ENCODE results near the gene EXOC8. TPM values are rescaled to one million over a fixed set of nuclear protein-coding genes. Genes with fewer than 3 reads are reported as not detected.

The EXOC8 gene
- total RNA-seq, 2 donors from 2014 or later = 10.6 to 12.9 TPM

DNA sequence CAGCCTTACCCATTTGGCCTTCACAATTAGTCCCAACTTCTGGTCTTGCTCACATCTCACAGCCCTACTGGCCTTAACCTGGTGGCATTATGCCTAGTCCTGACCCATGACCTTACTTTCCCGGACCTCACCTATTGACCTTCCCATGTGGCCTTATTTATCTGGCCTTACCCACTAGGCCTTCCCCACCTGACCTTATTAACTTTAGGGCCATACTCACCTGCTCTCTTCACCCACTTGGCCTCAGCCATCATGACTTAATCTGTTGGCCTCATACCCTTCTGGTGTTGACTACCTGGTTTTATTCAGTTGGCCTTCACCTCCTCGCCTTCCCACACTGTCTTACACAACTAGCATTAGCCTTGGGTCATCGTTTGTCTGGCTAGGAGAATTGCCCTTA, 35.7 kb downstream of the EXOC8 start:
- Histone ChIP-seq H3K9me3 (no peaks in the 10 kb centered on the region), H3K36me3 (replicated peaks in 1 of 2; ENCODE audit: insufficient read depth in 1 of 2, low read depth in 2 of 2) (no peaks in the 10 kb centered on the region), H3K4me3 (no peak overlapping the region), H3K27me3 (no peaks in the 10 kb centered on the region), H3K4me1 (no peaks in the 10 kb centered on the region), H3K27ac (no peak overlapping the region)
- intact Hi-C loops (cut with DNase I) = no loop called here
- WGBS, 2 donors = 87 to 96% methylated on average over 3 of the region's 3 CpGs
- TF ChIP-seq POLR2A (IDR thresholded peaks at IDR 0.05) = no peak
- TF ChIP-seq, protein P1, sequence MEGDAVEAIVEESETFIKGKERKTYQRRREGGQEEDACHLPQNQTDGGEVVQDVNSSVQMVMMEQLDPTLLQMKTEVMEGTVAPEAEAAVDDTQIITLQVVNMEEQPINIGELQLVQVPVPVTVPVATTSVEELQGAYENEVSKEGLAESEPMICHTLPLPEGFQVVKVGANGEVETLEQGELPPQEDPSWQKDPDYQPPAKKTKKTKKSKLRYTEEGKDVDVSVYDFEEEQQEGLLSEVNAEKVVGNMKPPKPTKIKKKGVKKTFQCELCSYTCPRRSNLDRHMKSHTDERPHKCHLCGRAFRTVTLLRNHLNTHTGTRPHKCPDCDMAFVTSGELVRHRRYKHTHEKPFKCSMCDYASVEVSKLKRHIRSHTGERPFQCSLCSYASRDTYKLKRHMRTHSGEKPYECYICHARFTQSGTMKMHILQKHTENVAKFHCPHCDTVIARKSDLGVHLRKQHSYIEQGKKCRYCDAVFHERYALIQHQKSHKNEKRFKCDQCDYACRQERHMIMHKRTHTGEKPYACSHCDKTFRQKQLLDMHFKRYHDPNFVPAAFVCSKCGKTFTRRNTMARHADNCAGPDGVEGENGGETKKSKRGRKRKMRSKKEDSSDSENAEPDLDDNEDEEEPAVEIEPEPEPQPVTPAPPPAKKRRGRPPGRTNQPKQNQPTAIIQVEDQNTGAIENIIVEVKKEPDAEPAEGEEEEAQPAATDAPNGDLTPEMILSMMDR (IDR thresholded peaks at IDR 0.05) = no peak
- no peak for DNase-seq
- ATAC-seq = no peak

DNA sequence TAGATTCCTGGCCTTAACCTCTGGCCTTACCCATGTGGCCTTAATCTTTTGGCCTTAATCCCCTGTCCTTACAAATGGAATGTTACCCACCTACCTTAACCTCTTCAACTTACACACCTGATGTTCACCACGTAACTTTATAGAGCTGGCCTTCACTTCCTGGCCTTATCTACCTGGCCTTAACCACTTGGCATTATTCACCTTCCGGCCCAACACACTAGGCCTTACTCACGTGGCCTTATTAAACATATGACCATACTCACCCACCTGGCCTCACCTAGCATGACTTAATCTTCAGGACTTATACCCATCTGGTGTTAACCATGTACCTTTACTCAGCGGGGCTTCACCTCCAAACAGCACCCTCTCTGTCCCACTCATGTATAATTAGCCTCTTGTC, 41.7 kb downstream of the EXOC8 start:
- intact Hi-C loops (cut with DNase I) = no loop called here
- no peak for TF ChIP-seq POLR2A (IDR thresholded peaks at IDR 0.05)
- TF ChIP-seq, protein P1 (IDR thresholded peaks at IDR 0.05) = no peak
- H3K36me3 ChIP-seq (replicated peaks in 1 of 2; ENCODE audit: insufficient read depth in 1 of 2, low read depth in 2 of 2) = no peaks in the 10 kb centered on the region
- H3K4me3 ChIP-seq = no peak overlapping the region
- H3K27me3 ChIP-seq = no peaks in the 10 kb centered on the region
- peak; percentile 47 for ATAC-seq
- H3K27ac ChIP-seq = peak overlapping the region in 1 of 4 donors; percentile 2
- peaks cover 10% of the 10 kb centered on the region for H3K4me1 ChIP-seq
- DNase-seq = peak in 2 of 4 donors; percentile 11 to 40
- no peaks in the 10 kb centered on the region for H3K9me3 ChIP-seq
- 62 to 64% methylated on average over 4 of the region's 4 CpGs for WGBS, 2 donors

DNA sequence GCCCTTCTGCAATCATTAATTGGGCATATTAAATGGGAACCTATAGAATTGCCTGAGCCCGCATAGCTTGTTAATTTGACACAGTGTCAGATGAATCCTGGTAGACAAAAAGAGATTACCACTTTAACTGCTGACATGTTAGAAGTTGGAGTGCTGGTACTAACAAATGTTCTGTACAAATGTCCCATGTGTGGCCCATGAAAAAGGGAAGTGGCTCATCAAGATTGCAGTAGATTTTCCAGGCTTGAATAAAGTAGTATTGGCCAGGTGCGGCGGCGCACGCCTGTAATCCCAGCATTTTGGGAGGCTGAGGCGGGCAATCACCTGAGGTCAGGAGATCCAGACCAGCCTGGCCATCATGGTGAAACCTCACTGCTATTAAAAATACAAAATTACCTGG, 51.0 kb downstream of the EXOC8 start:
- Histone ChIP-seq H3K9me3 (no peaks in the 10 kb centered on the region), H3K27me3 (no peaks in the 10 kb centered on the region), H3K4me3 (no peak overlapping the region), H3K27ac (no peak overlapping the region), H3K36me3 (replicated peaks in 1 of 2; ENCODE audit: insufficient read depth in 1 of 2, low read depth in 2 of 2) (no peaks in the 10 kb centered on the region), H3K4me1 (no peaks in the 10 kb centered on the region)
- no peak for TF ChIP-seq POLR2A (IDR thresholded peaks at IDR 0.05)
- TF ChIP-seq, protein P1 (IDR thresholded peaks at IDR 0.05) = no peak
- intact Hi-C loops (cut with DNase I) = no loop called here
- WGBS, 2 donors = 96 to 97% methylated on average over 6 of the region's 6 CpGs
- ATAC-seq = no peak
- no peak for DNase-seq

DNA sequence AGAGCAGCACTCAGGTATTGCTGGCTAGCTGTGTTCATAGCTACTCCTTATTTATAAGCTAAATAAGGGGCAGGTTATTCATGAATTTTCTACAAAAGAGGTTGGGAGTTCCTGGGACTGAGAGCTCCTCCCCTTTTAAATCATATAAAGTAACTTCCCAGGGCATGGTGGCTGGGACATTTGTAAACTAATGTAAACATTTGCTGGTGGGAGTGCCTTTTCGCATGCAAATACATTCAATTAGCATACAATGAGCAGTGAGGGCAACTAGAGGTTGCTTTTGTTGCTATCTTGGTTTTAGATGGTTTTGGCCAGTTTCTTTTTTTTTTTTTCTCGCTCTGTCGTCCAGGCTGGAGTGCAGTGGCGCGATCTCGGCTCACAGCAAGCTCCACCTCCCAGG, 53.2 kb downstream of the EXOC8 start:
- Histone ChIP-seq H3K27ac (no peak overlapping the region), H3K4me1 (no peaks in the 10 kb centered on the region), H3K4me3 (no peak overlapping the region), H3K36me3 (replicated peaks in 1 of 2; ENCODE audit: insufficient read depth in 1 of 2, low read depth in 2 of 2) (no peaks in the 10 kb centered on the region), H3K9me3 (no peaks in the 10 kb centered on the region), H3K27me3 (no peaks in the 10 kb centered on the region)
- TF ChIP-seq POLR2A (IDR thresholded peaks at IDR 0.05) = no peak
- TF ChIP-seq, protein P1 (IDR thresholded peaks at IDR 0.05) = no peak
- DNase-seq (no peak), ATAC-seq (no peak)
- WGBS, 2 donors = 94 to 96% methylated on average over 6 of the region's 6 CpGs
- intact Hi-C loops (cut with DNase I) = no loop called here

Other genes with a start within 250 kb of the EXOC8 start
- under 1 TPM in 1 of 2 donors, not detected in 1; under 0.01 TPM for gene TRIM67, start 175.8 kb downstream of the EXOC8 start, total RNA-seq
- gene GNPAT, start 96.6 kb downstream of the EXOC8 start, total RNA-seq = 10 to 100 TPM; 18.1 to 27.0 TPM
- 10 to 100 TPM; 10.9 to 11.2 TPM for gene SPRTN, start 441 bp upstream of the EXOC8 start, total RNA-seq
- gene EGLN1, start 84.4 kb upstream of the EXOC8 start, total RNA-seq = 10 to 100 TPM; 37.6 to 42.2 TPM
- gene TSNAX, start 190.8 kb upstream of the EXOC8 start, total RNA-seq = 10 to 100 TPM in 1 of 2 donors, 1 to 10 TPM in 1; 4.0 to 11.9 TPM

Measured in body of pancreas (tissue), 4 donors.